Skeletal muscle tissue (tissue), 4 donors: ENCODE measurements around the gene FAM177B. TPM values are rescaled to one million over a fixed set of nuclear protein-coding genes. Genes with fewer than 3 reads are reported as not detected.
"Not testable (repeated sequence)": the region's sequence is repeated elsewhere in the genome, so short reads cannot be mapped to it uniquely, and the experiment has no call there.

ENCODE experiments used
- H3K27ac ChIP-seq: one replicate; pipeline ENCODE4 v1.7.0; 2013; ENCODE audit warnings: mild to moderate bottlenecking, low read depth, low read length, inconsistent platforms
- H3K27me3 ChIP-seq, 3 donors: one replicate each; pipeline ENCODE4 v1.7.0; 2013; ENCODE audit warnings: low read length in 3 of 3; ENCODE audit not compliant: control insufficient read depth in 3 of 3, insufficient read depth in 3 of 3
- H3K36me3 ChIP-seq, 3 donors: one replicate each; pipeline ENCODE4 v1.7.0; 2013; ENCODE audit warnings: low read length in 3 of 3; ENCODE audit not compliant: control insufficient read depth in 3 of 3, insufficient read depth in 3 of 3
- H3K4me1 ChIP-seq, 3 donors: one replicate each; pipeline ENCODE4 v1.7.0; 2013; ENCODE audit warnings: low read length in 3 of 3, mild to moderate bottlenecking in 3 of 3; ENCODE audit not compliant: control insufficient read depth in 3 of 3, insufficient read depth in 3 of 3
- H3K4me3 ChIP-seq, 3 donors: one replicate each; pipeline ENCODE4 v1.7.0; 2013; ENCODE audit warnings: low read length in 3 of 3
- H3K9ac ChIP-seq, 3 donors: one replicate each; pipeline ENCODE4 v1.7.0; 2013; ENCODE audit warnings: low read length in 3 of 3, mild to moderate bottlenecking in 3 of 3, moderate library complexity in 2 of 3, low read depth in 1 of 3
- H3K9me3 ChIP-seq, 3 donors: one replicate each; pipeline ENCODE4 v1.7.0; 2013; ENCODE audit warnings: low read length in 3 of 3; ENCODE audit not compliant: control insufficient read depth in 3 of 3
- total RNA-seq: library from RNA; depleted of rRNA; stranded (reverse); fragments of >200 nt; gene quantifications from one replicate; pipeline ENCODE4 v1.2.3, GENCODE V29; 2014
- donor health status: Osteomylitis.

The FAM177B gene
- total RNA-seq, 1 donor from 2014 or later = not detected

DNA sequence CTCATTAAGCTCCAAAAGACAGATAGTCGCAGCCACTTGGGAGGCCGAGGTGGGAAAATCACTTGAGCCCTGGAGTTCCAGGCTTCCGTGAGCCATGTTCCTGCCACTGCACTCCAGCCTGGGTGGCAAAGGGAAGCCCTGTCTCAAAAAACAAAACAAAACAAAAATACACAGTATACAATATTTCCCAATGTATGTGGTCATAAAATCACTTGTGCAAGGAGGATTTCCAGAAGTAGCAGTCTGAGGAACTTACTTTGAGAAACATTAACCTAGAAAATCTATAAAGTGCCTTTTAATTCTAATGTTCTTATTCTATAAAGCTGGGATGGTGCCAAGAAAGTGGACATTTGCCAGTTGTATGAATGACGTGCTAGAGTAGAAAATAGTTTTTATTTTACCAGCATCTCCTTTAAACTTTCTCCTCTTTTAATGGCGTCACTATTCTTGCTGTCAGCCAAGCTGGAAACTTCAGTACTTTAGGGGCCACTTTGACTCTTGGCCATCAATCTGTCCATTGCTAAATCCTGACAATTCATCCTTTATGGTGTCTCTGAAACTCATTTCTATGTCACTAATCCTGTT, 22.5 kb downstream of the FAM177B start:
- Histone ChIP-seq H3K4me3 (no peak overlapping the region), H3K9me3 (no peaks in the 10 kb centered on the region), H3K9ac (no peak overlapping the region), H3K4me1 (peaks cover 0 to 4% (median 0%) of the 10 kb centered on the region in 3 donors), H3K27ac (no peak overlapping the region), H3K27me3 (no peaks in the 10 kb centered on the region), H3K36me3 (no peaks in the 10 kb centered on the region)

DNA sequence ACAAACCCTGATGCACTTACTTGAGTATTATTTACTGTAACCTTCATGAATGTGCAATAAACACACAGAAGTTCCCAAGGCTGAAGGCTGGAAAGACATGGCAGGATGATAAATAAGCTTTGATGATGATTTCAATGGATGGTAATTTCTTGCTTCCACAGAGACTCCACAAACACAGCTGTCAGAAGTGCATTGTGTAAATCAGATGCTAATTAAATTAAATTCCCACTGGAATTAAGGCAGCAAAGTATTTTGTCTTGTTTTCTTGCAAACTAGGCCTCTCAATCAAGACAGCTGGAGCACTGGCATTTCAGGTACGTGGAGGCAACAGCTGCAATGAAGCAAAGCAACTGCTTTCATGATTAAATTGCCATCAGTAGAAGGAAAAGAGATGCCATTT, 24.1 kb downstream of the FAM177B start:
- Histone ChIP-seq H3K27me3 (no peaks in the 10 kb centered on the region), H3K9ac (no peak overlapping the region), H3K4me1 (peaks cover 0 to 4% (median 0%) of the 10 kb centered on the region in 3 donors), H3K4me3 (no peak overlapping the region), H3K36me3 (no peaks in the 10 kb centered on the region), H3K9me3 (no peaks in the 10 kb centered on the region), H3K27ac (no peak overlapping the region)

DNA sequence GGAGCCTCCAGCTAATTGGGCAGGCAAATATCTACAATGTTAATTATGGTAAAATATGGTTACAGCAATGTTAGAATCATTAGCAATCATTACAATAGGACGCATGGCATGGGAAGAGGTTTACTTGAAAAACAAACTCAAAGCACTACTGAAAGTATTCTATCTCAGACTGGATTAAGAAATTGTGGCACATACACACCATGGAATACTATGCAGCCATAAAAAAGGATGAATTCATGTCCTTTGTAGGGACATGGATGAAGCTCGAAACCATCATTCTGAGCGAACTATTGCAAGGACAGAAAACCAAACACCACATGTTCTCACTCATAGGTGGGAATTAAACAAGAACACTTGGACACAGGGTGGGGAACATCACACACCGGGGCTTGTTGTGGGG, 25.2 kb downstream of the FAM177B start:
- not testable (repeated sequence) for H3K27ac ChIP-seq, H3K4me3 ChIP-seq, H3K9me3 ChIP-seq

DNA sequence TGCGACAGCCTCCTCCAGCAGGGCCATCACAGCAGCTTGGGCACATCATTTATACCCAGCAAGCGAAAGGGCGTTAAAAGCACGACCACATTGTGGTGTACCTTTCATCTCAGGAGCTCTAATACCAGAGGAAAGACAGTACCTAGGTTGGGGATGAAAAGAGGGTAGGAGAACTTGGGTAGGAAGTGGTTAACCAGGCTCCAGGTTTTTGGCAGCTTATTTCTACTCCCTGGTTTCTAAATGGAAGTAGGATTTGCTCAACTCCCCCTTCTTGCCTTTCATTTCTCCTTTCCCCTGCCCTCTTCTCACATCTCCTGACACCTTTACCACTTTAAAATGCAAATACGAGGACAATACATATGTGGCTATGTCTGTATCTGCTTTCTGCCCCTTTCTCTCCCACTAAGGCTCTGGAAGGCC, 30.2 kb downstream of the FAM177B start:
- Histone ChIP-seq H3K36me3 (no peaks in the 10 kb centered on the region), H3K27me3 (no peaks in the 10 kb centered on the region), H3K4me3 (no peak overlapping the region), H3K9me3 (peaks cover 0 to 2% (median 0%) of the 10 kb centered on the region in 3 donors), H3K9ac (no peak overlapping the region), H3K27ac (no peak overlapping the region), H3K4me1 (no peaks in the 10 kb centered on the region)

More for the DNA sequence above, 25.2 kb downstream of the FAM177B start:
- H3K4me1 ChIP-seq, H3K9ac ChIP-seq, H3K27me3 ChIP-seq, H3K36me3 ChIP-seq: not testable (repeated sequence)

DNA sequence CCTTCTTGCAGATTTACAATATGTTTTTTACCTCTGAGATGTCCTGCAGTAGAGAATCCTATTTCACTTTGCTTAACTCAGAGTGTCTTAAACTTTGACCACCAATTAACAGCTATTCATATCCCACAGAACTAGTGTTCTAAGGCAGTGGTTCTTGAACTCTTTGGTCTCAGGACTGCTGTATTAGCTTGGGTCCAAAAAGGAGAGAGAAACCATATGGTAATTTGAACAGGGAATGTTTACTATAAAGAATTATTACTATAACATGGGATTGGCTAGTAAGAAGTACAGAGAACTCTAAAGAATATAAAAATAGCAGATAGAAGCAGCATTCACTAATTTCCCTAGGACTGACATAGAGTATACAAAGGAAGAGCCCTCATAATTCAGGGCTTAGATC, 31.6 kb downstream of the FAM177B start:
- Histone ChIP-seq H3K36me3 (no peaks in the 10 kb centered on the region), H3K4me3 (no peak overlapping the region), H3K4me1 (no peaks in the 10 kb centered on the region), H3K9me3 (peaks cover 0 to 2% (median 0%) of the 10 kb centered on the region in 3 donors), H3K9ac (no peak overlapping the region), H3K27me3 (no peaks in the 10 kb centered on the region), H3K27ac (no peak overlapping the region)

DNA sequence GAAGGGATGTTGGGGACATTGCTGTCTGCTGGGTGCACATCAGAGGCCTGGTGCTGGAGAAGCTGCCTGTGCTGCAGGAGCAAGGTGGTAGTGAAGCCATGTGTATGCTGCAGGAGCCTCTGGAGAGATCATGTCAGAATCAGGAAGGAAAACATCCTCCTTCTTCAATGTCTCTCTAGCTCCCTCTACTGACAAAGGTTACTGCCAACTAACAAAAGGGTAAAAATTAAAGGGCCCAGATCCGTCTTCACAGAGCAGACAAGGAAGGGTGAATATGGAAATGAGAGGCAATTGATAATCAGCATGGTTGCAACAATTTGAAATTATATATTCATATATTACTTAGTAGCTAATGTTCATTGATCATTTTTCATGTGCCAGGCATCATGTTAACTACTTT, 32.2 kb downstream of the FAM177B start:
- Histone ChIP-seq H3K27me3 (no peaks in the 10 kb centered on the region), H3K4me1 (no peaks in the 10 kb centered on the region), H3K36me3 (no peaks in the 10 kb centered on the region), H3K9ac (no peak overlapping the region), H3K4me3 (no peak overlapping the region), H3K9me3 (peaks cover 0 to 2% (median 0%) of the 10 kb centered on the region in 3 donors), H3K27ac (no peak overlapping the region)

DNA sequence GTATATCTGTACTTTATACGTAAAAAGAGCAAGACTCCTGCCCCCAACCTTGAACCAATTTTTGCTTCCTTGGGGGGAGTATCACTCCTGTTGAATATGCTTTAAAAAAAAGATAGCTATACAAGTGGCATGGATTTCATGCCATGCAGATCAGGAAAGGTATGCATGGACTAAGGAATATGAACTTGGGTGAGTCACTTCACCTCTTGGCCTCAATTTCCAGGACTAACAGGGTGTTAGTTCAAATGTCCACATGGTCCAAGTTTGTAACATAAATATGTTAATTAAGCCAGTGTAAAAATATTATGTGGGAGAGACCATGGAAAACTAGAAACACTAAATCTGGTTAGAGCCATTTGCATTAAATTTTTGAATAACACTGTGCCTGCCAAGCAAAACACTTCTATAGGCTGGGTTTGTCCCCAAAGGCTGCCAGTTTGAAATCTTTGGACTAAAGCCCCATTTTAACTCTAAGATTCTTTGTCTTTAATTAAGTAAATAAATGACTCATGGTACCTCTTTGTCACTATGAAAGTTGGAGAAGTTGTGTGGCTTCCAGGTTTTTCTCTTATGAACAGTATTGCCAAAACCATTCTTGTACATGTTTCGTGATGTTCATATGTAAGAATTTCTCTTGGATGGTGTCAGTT, 33.1 kb downstream of the FAM177B start:
- Histone ChIP-seq H3K27ac (no peak overlapping the region), H3K9ac (no peak overlapping the region), H3K27me3 (no peaks in the 10 kb centered on the region), H3K9me3 (peaks cover 0 to 2% (median 0%) of the 10 kb centered on the region in 3 donors), H3K36me3 (no peaks in the 10 kb centered on the region), H3K4me1 (no peaks in the 10 kb centered on the region), H3K4me3 (no peak overlapping the region)

DNA sequence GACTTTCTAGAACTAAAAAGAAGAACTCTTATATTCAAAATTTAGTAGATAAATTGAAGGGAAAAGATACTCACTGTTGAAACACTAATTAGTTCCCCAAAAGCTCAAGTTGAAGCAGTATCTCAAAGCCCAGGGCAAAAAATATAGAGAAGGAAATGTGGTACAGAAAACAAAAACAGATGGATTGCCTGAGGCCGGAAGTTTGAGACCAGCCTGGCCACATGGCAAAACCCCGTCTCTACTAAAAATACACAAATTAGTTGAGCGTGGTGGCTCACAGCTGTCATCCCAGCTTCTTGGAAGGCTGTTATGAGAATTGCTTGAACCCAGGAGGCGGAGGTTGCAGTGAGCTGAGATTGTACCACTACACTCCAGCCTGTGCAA, 36.0 kb downstream of the FAM177B start:
- H3K4me1 ChIP-seq = no peaks in the 10 kb centered on the region
- H3K27ac ChIP-seq = no peak overlapping the region
- no peaks in the 10 kb centered on the region for H3K9me3 ChIP-seq
- H3K4me3 ChIP-seq = no peak overlapping the region
- no peaks in the 10 kb centered on the region for H3K27me3 ChIP-seq
- H3K36me3 ChIP-seq = no peaks in the 10 kb centered on the region
- H3K9ac ChIP-seq = peak overlapping the region in 1 of 3 donors; percentile 24

DNA sequence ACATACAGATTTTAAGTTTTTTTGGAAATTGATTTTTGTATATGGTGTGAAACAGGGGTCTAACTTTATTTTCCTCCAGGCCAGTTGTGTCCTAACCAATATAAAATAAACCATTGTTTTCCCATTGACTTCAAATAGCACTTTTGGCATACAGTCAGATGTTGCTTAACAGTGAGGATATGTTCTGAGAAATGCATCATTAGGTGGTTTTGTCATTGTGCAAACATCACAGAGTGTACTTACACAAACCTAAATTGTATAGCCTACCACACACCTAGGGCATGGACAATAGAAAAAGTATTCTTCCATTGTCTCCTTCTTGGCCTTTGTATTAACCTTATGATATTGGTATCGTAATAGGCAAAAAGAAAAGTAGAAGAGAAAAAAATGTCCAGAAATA, 40.5 kb downstream of the FAM177B start:
- Histone ChIP-seq H3K9ac (no peak overlapping the region), H3K4me3 (no peak overlapping the region), H3K27me3 (no peaks in the 10 kb centered on the region), H3K4me1 (no peaks in the 10 kb centered on the region), H3K27ac (no peak overlapping the region), H3K36me3 (no peaks in the 10 kb centered on the region), H3K9me3 (no peaks in the 10 kb centered on the region)

DNA sequence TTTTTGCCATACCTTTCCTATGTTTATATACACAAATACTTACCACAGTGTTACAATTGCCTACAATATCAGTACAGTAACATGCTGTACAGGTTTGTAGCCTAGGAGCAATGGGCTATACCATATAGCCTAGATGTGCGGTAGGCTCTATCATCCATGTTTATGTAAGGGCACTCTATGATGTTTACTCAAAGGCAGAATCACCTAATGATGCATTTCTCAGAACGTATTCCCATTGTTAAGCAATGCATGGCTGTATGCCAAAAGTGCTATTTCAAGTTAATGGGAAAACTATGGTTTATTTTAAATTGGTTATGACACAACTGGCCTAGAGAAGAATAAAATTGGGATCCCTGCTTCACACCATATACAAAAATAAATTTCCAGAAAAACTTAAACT, 41.0 kb downstream of the FAM177B start:
- Histone ChIP-seq H3K27ac (no peak overlapping the region), H3K36me3 (no peaks in the 10 kb centered on the region), H3K4me3 (no peak overlapping the region), H3K9me3 (no peaks in the 10 kb centered on the region), H3K27me3 (no peaks in the 10 kb centered on the region), H3K4me1 (no peaks in the 10 kb centered on the region), H3K9ac (no peak overlapping the region)
